ENCODE results near the gene KDM4C. TPM values are rescaled to one million over a fixed set of nuclear protein-coding genes. Genes with fewer than 3 reads are reported as not detected.
"Not testable (repeated sequence)": the region's sequence is repeated elsewhere in the genome, so short reads cannot be mapped to it uniquely, and the experiment has no call there.

Gene KDM4C
- total and polyA plus RNA-seq, 10 donors: 11.1 to 85.5 (median 61.9) TPM

DNA sequence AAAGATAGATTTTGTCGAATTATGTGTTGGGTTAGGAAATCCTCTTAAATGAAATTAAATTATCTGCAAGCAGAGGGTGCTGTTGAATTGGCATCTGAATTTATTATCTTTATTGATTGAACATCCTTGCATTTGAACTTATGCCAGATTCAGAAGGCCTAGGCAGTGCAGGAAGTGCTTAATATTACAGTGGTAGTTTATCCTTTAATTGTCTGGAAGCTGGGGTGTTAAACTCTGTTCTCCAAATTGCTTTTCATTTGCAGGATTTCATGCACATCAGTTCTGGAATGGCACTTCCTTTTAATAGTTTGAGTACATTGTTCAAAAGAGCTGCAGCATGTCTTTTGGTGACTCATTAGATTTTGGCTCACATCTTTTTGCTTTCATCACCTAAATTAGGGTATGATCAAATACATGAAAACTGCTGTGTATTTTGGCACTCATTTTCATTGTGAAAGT is 186.3 kb downstream of the KDM4C start:
- DNase-seq: no peak
- H3K9me3 ChIP-seq: peaks cover 0 to 2% (median 0%) of the 10 kb centered on the region in 8 donors
- H3K4me3 ChIP-seq: no peak overlapping the region
- intact Hi-C loops (cut with DNase I; ENCODE audit: low total_unique reads): no loop called here
- H3K27me3 ChIP-seq (replicated peaks in 1 of 7): no peaks in the 10 kb centered on the region
- peaks cover 0 to 18% (median 0%) of the 10 kb centered on the region in 6 donors for H3K36me3 ChIP-seq
- peaks cover 0 to 27% (median 6%) of the 10 kb centered on the region in 6 donors for H3K4me1 ChIP-seq
- H3K27ac ChIP-seq: no peak overlapping the region
- TF ChIP-seq POLR2AphosphoS5 (IDR thresholded peaks at IDR 0.05): no peak
- no peak for TF ChIP-seq POLR2A (IDR thresholded peaks at IDR 0.05)
- TF ChIP-seq, protein P1, sequence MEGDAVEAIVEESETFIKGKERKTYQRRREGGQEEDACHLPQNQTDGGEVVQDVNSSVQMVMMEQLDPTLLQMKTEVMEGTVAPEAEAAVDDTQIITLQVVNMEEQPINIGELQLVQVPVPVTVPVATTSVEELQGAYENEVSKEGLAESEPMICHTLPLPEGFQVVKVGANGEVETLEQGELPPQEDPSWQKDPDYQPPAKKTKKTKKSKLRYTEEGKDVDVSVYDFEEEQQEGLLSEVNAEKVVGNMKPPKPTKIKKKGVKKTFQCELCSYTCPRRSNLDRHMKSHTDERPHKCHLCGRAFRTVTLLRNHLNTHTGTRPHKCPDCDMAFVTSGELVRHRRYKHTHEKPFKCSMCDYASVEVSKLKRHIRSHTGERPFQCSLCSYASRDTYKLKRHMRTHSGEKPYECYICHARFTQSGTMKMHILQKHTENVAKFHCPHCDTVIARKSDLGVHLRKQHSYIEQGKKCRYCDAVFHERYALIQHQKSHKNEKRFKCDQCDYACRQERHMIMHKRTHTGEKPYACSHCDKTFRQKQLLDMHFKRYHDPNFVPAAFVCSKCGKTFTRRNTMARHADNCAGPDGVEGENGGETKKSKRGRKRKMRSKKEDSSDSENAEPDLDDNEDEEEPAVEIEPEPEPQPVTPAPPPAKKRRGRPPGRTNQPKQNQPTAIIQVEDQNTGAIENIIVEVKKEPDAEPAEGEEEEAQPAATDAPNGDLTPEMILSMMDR (IDR thresholded peaks at IDR 0.05 in 8 of 11, conservative IDR thresholded peaks at IDR 0.05 in 3 of 11): no peak
- 47 to 71% (median 66%) methylated on average over 1 of the region's 1 CpG for WGBS, 5 donors

DNA sequence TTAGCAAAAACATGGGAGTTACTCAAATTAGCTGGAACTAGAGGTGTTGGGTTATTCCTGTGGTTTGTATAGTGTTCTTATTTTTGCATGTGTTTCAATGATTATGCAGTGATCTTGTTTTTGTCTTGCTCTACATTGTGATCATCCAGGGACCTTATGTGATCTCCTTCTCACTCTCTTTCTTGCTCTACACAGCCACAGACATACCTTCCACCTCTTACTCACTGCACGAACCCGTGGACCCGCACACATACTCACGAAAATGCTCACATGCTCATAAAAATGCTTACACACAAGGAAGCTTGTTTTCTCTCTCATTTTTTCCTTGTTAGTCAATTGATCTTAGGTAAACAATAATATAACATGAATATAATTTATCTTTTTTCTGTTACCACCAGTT is 187.1 kb downstream of the KDM4C start:
- intact Hi-C loops (cut with DNase I; ENCODE audit: low total_unique reads): no loop called here
- peaks cover 0 to 27% (median 6%) of the 10 kb centered on the region in 6 donors for H3K4me1 ChIP-seq
- WGBS, 5 donors: 90 to 98% (median 95%) methylated on average over 4 of the region's 4 CpGs

DNA sequence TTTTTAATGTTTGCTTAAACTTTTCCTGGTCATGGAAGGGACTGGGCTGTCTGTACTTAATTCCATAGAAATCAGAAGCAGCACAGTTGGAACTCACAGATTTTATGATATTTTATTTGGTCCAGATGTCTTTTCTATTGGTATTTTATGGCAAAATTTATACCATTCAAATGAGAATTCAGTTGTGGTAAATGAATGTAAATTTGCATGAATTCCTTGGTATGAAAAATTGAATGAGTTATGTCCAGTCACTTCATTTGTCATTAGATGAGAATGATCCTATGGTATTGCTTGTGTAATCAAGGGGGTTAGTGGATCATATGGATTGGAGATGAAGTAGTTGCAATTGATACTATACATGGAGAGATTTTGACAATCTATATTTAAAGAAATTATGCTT is 188.0 kb downstream of the KDM4C start:
- TF ChIP-seq POLR2AphosphoS5 (IDR thresholded peaks at IDR 0.05): no peak
- Histone ChIP-seq H3K4me3 (no peak overlapping the region), H3K36me3 (peaks cover 0 to 18% (median 0%) of the 10 kb centered on the region in 6 donors), H3K27ac (no peak overlapping the region), H3K9me3 (peaks cover 0 to 3% (median 0%) of the 10 kb centered on the region in 8 donors), H3K4me1 (peaks cover 0 to 27% (median 6%) of the 10 kb centered on the region in 6 donors), H3K27me3 (replicated peaks in 1 of 7) (no peaks in the 10 kb centered on the region)
- intact Hi-C loops (cut with DNase I; ENCODE audit: low total_unique reads): no loop called here
- no peak for DNase-seq

More for the DNA sequence above, 187.1 kb downstream of the KDM4C start:
- no peaks in the 10 kb centered on the region for H3K27me3 ChIP-seq (replicated peaks in 1 of 7)
- peaks cover 0 to 3% (median 0%) of the 10 kb centered on the region in 8 donors for H3K9me3 ChIP-seq
- H3K4me3 ChIP-seq: no peak overlapping the region
- H3K36me3 ChIP-seq: peaks cover 0 to 18% (median 0%) of the 10 kb centered on the region in 6 donors
- no peak for DNase-seq
- H3K27ac ChIP-seq: no peak overlapping the region
- TF ChIP-seq POLR2AphosphoS5 (IDR thresholded peaks at IDR 0.05) (no peak), POLR2A (IDR thresholded peaks at IDR 0.05) (no peak)
- TF ChIP-seq, protein P1 (IDR thresholded peaks at IDR 0.05 in 8 of 11, conservative IDR thresholded peaks at IDR 0.05 in 3 of 11): no peak

DNA sequence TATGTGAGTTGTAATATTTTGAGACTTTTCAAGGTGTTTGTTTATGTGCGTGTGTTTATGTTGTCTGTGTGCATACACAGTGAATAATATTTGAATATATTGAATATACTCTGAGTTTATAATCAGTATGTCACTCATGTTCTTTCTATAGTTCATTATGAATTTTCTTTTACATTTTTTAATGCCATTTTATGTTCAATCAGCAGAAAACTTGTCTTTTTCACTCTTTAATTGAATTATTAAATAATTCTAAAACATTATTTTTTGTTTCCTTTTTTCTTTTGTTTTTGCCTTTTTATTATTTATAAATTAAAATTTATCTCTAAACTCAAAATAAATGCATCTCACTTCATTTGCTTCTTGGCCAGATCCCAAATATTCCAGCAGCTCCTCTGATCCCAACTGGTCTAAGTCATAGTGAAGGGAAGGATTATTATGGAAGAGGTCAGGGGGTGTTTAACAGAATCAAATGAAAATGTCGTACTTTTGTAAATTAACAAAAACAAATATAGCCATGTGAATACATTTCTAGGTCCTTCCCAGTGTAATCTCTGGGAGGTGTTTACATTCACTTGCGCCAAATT is 188.9 kb downstream of the KDM4C start:
- Histone ChIP-seq H3K9me3 (peaks cover 0 to 3% (median 0%) of the 10 kb centered on the region in 8 donors), H3K4me1 (peaks cover 0 to 27% (median 6%) of the 10 kb centered on the region in 6 donors), H3K36me3 (peaks cover 0 to 14% (median 0%) of the 10 kb centered on the region in 6 donors), H3K27ac (no peak overlapping the region), H3K4me3 (no peak overlapping the region), H3K27me3 (replicated peaks in 1 of 7) (no peaks in the 10 kb centered on the region)
- 94 to 98% (median 96%) methylated on average over 3 of the region's 3 CpGs for WGBS, 5 donors
- TF ChIP-seq, protein P1 (IDR thresholded peaks at IDR 0.05 in 8 of 11, conservative IDR thresholded peaks at IDR 0.05 in 3 of 11): no peak
- TF ChIP-seq POLR2A (IDR thresholded peaks at IDR 0.05): no peak
- no peak for TF ChIP-seq POLR2AphosphoS5 (IDR thresholded peaks at IDR 0.05)
- intact Hi-C loops (cut with DNase I; ENCODE audit: low total_unique reads): no loop called here
- no peak for DNase-seq

DNA sequence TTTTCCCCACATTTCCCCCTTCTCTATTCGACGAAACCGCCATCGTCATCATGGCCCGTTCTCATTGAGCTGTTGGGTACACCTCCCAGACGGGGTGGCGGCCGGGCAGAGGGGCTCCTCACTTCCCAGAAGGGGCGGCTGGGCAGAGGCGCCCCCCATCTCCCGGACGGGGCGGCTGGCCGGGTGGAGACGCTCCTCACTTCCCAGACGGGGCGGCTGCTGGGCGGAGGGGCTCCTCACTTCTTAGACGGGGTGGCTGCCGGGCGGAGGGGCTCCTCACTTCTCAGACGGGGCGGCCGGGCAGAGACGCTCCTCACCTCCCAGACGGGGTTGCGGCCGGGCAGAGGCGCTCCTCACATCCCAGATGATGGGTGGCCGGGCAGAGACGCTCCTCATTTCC is 191.1 kb downstream of the KDM4C start:
- DNase-seq; H3K27ac ChIP-seq; intact Hi-C loops (cut with DNase I; ENCODE audit: low total_unique reads); H3K36me3 ChIP-seq; H3K4me3 ChIP-seq; H3K27me3 ChIP-seq (replicated peaks in 1 of 7); H3K9me3 ChIP-seq: not testable (repeated sequence)
- H3K4me1 ChIP-seq: peaks cover 0 to 12% (median 5%) of the 10 kb centered on the region in 6 donors
- 93 to 97% (median 96%) methylated on average over 17 to 31 of the region's 31 CpGs for WGBS, 5 donors
